ENCODE results near the gene RMND1.

The RMND1 gene

DNA sequence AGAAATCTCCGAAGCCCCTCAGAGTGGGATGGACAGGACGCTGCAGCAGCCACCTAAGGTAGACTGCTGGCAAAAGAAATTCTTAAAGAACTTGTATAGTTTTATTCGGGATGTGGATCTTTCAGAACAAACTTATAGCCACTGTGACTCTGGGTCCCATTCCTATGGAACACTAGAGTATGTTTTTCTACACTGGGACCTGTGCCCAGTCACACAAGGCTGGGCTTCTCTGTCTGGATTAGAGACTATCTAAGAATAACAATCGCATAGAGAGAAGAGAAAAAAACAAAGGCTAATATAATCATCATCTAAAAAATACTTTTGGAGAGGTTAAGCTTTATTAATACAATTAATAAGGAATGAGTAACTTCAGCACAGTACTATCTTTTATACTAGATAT lies 28.9 kb downstream of the RMND1 start:
- TF ChIP-seq SPI1 (IDR thresholded peaks at IDR 0.05; ENCODE audit: borderline replicate concordance, low read depth) = no peak
- H3K27me3 ChIP-seq (ENCODE audit: insufficient read depth, poor library complexity, severe bottlenecking) = no peaks in the 10 kb centered on the region
- H3K4me3 ChIP-seq (replicated peaks; ENCODE audit: insufficient read depth, low read length) = no peak overlapping the region
- no peak overlapping the region for H3K27ac ChIP-seq (replicated peaks)
- no peak for DNase-seq (ENCODE audit: low read depth in 1 of 2, low spot score in 1 of 2)

DNA sequence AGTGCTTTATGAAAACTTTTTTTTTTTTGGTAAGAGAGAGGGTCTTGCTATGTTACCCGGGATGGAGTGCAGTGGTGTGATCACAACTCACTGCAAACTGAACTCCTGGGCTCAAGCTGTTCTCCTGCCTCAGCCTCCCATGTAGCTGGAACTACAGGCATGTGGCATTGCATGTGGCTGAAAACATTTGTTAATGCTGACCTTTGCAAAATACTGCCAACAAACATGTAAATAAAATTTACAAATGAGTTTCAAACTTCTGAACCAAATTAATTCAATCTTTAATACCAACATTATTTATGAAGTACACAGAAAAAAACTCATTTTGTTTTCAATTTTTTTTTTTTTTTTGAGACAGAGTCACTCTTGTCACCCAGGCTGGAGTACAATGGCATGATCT lies 34.4 kb downstream of the RMND1 start:
- DNase-seq (ENCODE audit: low read depth in 1 of 2, low spot score in 1 of 2) = no peak

GRCh38 chr6:151414641-151415260 lies 37.2 kb downstream of the RMND1 start:
- Histone ChIP-seq H3K27ac (replicated peaks) (no peak overlapping the region), H3K4me3 (replicated peaks; ENCODE audit: insufficient read depth, low read length) (no peak overlapping the region), H3K27me3 (ENCODE audit: insufficient read depth, poor library complexity, severe bottlenecking) (no peaks in the 10 kb centered on the region)
- DNase-seq (ENCODE audit: low read depth in 1 of 2, low spot score in 1 of 2) = no peak
- TF ChIP-seq, protein P1, sequence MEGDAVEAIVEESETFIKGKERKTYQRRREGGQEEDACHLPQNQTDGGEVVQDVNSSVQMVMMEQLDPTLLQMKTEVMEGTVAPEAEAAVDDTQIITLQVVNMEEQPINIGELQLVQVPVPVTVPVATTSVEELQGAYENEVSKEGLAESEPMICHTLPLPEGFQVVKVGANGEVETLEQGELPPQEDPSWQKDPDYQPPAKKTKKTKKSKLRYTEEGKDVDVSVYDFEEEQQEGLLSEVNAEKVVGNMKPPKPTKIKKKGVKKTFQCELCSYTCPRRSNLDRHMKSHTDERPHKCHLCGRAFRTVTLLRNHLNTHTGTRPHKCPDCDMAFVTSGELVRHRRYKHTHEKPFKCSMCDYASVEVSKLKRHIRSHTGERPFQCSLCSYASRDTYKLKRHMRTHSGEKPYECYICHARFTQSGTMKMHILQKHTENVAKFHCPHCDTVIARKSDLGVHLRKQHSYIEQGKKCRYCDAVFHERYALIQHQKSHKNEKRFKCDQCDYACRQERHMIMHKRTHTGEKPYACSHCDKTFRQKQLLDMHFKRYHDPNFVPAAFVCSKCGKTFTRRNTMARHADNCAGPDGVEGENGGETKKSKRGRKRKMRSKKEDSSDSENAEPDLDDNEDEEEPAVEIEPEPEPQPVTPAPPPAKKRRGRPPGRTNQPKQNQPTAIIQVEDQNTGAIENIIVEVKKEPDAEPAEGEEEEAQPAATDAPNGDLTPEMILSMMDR (IDR thresholded peaks at IDR 0.05; ENCODE audit: insufficient read depth, low read length) = no peak
- TF ChIP-seq SPI1 (IDR thresholded peaks at IDR 0.05; ENCODE audit: borderline replicate concordance, low read depth) = no peak
- no peak for TF ChIP-seq GABPA (IDR thresholded peaks at IDR 0.05; ENCODE audit: low read depth)
- no peak for TF ChIP-seq POLR2AphosphoS5 (IDR thresholded peaks at IDR 0.05; ENCODE audit: low read depth)
- TF ChIP-seq REST (IDR thresholded peaks at IDR 0.05; ENCODE audit: insufficient replicate concordance, low read depth) = no peak

More for the DNA sequence above, 34.4 kb downstream of the RMND1 start:
- no peak for TF ChIP-seq SPI1 (IDR thresholded peaks at IDR 0.05; ENCODE audit: borderline replicate concordance, low read depth)
- TF ChIP-seq GABPA (IDR thresholded peaks at IDR 0.05; ENCODE audit: low read depth) = no peak
- no peak for TF ChIP-seq POLR2AphosphoS5 (IDR thresholded peaks at IDR 0.05; ENCODE audit: low read depth)
- no peak for TF ChIP-seq REST (IDR thresholded peaks at IDR 0.05; ENCODE audit: insufficient replicate concordance, low read depth)
- TF ChIP-seq, protein P1 (IDR thresholded peaks at IDR 0.05; ENCODE audit: insufficient read depth, low read length) = no peak
- H3K27me3 ChIP-seq (ENCODE audit: insufficient read depth, poor library complexity, severe bottlenecking) = no peaks in the 10 kb centered on the region
- no peak overlapping the region for H3K27ac ChIP-seq (replicated peaks)
- no peak overlapping the region for H3K4me3 ChIP-seq (replicated peaks; ENCODE audit: insufficient read depth, low read length)

DNA sequence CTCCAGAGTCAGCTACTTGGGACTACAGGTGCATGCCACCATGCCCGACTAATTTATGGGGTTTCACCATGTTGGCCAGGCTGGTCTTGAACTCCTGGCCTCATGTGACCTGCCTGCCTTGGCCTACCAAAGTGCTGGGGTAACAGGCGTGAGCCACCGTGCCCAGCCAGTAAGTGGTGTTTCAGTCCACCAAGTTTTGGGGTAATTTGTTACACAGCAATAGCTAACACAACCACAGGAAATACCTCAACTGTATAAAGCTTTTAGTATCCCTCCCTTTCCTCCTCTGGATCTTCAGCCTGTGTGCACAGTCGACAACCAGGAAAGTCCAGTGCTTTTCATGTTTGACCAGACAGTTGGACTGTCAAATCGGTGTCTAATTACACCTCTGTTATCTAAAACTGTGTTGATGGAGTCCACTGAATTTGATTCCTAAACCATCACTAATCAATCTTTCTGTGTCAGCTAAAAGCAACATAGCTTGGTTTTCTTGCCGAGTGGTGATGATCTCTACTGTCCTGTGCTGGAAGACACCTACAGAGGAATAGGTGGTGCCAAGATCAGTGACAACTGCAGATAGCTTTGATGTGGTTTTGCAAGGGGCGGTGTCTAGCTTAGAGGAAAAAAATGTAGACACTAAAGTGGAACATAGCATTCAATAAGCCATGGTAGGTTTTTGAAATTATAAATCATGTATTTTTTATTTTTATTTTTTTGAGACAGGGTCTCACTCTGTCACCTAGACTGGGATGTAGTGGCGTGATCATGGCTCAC lies 38.4 kb downstream of the RMND1 start:
- no peaks in the 10 kb centered on the region for H3K27me3 ChIP-seq (ENCODE audit: insufficient read depth, poor library complexity, severe bottlenecking)
- DNase-seq (ENCODE audit: low read depth in 1 of 2, low spot score in 1 of 2) = no peak
- no peak for TF ChIP-seq SPI1 (IDR thresholded peaks at IDR 0.05; ENCODE audit: borderline replicate concordance, low read depth)
- no peak overlapping the region for H3K27ac ChIP-seq (replicated peaks)
- H3K4me3 ChIP-seq (replicated peaks; ENCODE audit: insufficient read depth, low read length) = no peak overlapping the region
